B cell (primary cell): ENCODE results near the gene MTX2. TPM values are rescaled to one million over a fixed set of nuclear protein-coding genes. Genes with fewer than 3 reads are reported as not detected.

Experiments
- ATAC-seq: fragments of 200-7000 bp; cut with Tn5 transposase; one replicate; pipeline ENCODE4 v1.10.0; 2021; ENCODE audit warnings: low read depth, mild to moderate bottlenecking, moderate number of reproducible peaks, moderate library complexity
- CTCF ChIA-PET: fragments of 350-600 bp; sonication (Branson Sonifier 250); formaldehyde crosslinking; loops from one replicate; lab custom pipeline; 2021; ENCODE audit warnings: antibody characterized with exemption, inconsistent platforms; lab: Charles Lee
- POLR2A ChIA-PET: fragments of 350-600 bp; sonication (Branson Sonifier 250); formaldehyde crosslinking; loops from one replicate; lab custom pipeline; 2021; ENCODE audit warnings: antibody characterized with exemption; lab: Charles Lee
- DNase-seq: peaks from one replicate; pipeline ENCODE4 v3.0.0; 2013
- H2AFZ ChIP-seq: 2 replicates; pipeline ENCODE4 v1.6.1; 2012; ENCODE audit warnings: mild to moderate bottlenecking, low read depth, low read length; ENCODE audit not compliant: insufficient read depth, poor library complexity, severe bottlenecking
- H3K27ac ChIP-seq, 2 donors: 1 replicate in 1 of 2; 2 replicates in 1 of 2; pipeline ENCODE4 v1.5.1; 2012 to 2013; ENCODE audit warnings: low read length in 2 of 2, mild to moderate bottlenecking in 2 of 2, moderate library complexity in 1 of 2
- H3K27me3 ChIP-seq, 4 experiments: fragments of 200-600 bp in 1 of 4; sonication (generic) in 1 of 4; replicated peaks in 1 of 4; 1 replicate in 2 of 4; 2 replicates in 2 of 4; pipeline versions ENCODE4 v1.6.1 to v1.7.0; 2013 to 2016; ENCODE audit warnings: low read length in 3 of 4, mild to moderate bottlenecking in 2 of 4, mixed read lengths in 1 of 4, moderate library complexity in 1 of 4; ENCODE audit not compliant: insufficient read depth in 4 of 4, control insufficient read depth in 3 of 4; ENCODE audit errors: control extremely low read depth in 1 of 4
- H3K36me3 ChIP-seq, 2 experiments: replicated peaks in 1 of 2; 1 replicate in 1 of 2; 2 replicates in 1 of 2; pipeline versions ENCODE4 v1.6.1 to v1.7.1; 2013; ENCODE audit warnings: low read length in 1 of 2; ENCODE audit not compliant: insufficient read depth in 2 of 2, control insufficient read depth in 1 of 2; ENCODE audit errors: control extremely low read depth in 1 of 2, extremely low read depth in 1 of 2
- H3K4me1 ChIP-seq, 2 donors: fragments of 200-600 bp in 1 of 2; sonication (generic) in 1 of 2; 1 replicate in 1 of 2; 2 replicates in 1 of 2; pipeline versions ENCODE4 v1.5.1 to v1.6.1; 2013 to 2017; ENCODE audit warnings: low read length in 2 of 2; ENCODE audit not compliant: control insufficient read depth in 2 of 2, insufficient read depth in 2 of 2
- H3K4me2 ChIP-seq: replicated peaks from 2 replicates; pipeline ENCODE3; 2012; ENCODE audit warnings: mild to moderate bottlenecking, low read depth, low read length; ENCODE audit not compliant: poor library complexity, severe bottlenecking
- H3K4me3 ChIP-seq, 5 experiments: fragments of 200-600 bp in 1 of 5; sonication (generic) in 1 of 5; 1 replicate in 3 of 5; 2 replicates in 2 of 5; pipeline versions ENCODE4 v1.5.1 to v1.7.0; 2011 to 2016; ENCODE audit warnings: low read length in 4 of 5, mild to moderate bottlenecking in 4 of 5, low read depth in 2 of 5, control low read depth in 1 of 5, moderate library complexity in 1 of 5; ENCODE audit not compliant: insufficient read depth in 1 of 5; ENCODE audit errors: control extremely low read depth in 1 of 5, extremely low read depth in 1 of 5
- H3K79me2 ChIP-seq: fragments of 200-600 bp; sonication (generic); one replicate; pipeline ENCODE4 v1.6.0; 2016; ENCODE audit warnings: low read length; ENCODE audit not compliant: control insufficient read depth, insufficient read depth
- H3K9ac ChIP-seq: fragments of 200-600 bp; sonication (generic); 2 replicates; pipeline ENCODE4 v1.6.1; 2017; ENCODE audit warnings: mild to moderate bottlenecking, low read length, moderate library complexity
- H3K9me3 ChIP-seq, 3 donors: one replicate each; pipeline versions ENCODE4 v1.6.1 to v1.7.1; 2013; ENCODE audit warnings: low read length in 2 of 3; ENCODE audit not compliant: control insufficient read depth in 2 of 3, insufficient read depth in 1 of 3; ENCODE audit errors: control extremely low read depth in 1 of 3
- H4K20me1 ChIP-seq: 2 replicates; pipeline ENCODE4 v1.6.0; 2012; ENCODE audit warnings: mild to moderate bottlenecking, low read length; ENCODE audit not compliant: insufficient read depth, control insufficient read depth, poor library complexity, severe bottlenecking
- H3K27ac Mint-ChIP-seq: one replicate; pipeline ENCODE4 v1.8.0; 2021; ENCODE audit warnings: mixed read lengths
- H3K27me3 Mint-ChIP-seq: one replicate; pipeline ENCODE4 v1.8.0; 2021; ENCODE audit warnings: mixed read lengths
- H3K4me1 Mint-ChIP-seq: one replicate; pipeline ENCODE4 v1.8.0; 2021; ENCODE audit warnings: mixed read lengths
- H3K4me3 Mint-ChIP-seq: one replicate; pipeline ENCODE4 v1.8.0; 2021; ENCODE audit warnings: mixed read lengths
- H3K9me3 Mint-ChIP-seq: one replicate; pipeline ENCODE4 v1.8.0; 2022; ENCODE audit warnings: mixed read lengths; ENCODE audit not compliant: insufficient read depth
- EZH2 ChIP-seq: IDR thresholded peaks from 2 replicates; pipeline ENCODE4 v1.6.1; 2012; ENCODE audit warnings: borderline replicate concordance, low read depth, mild to moderate bottlenecking, moderate library complexity, low read length; ENCODE audit not compliant: insufficient read depth, poor library complexity, severe bottlenecking
- WGBS: methylation state at CpG from one replicate; pipeline ENCODE4 v1.1.5; 2013; ENCODE audit warnings: missing lambda C conversion rate; ENCODE audit not compliant: insufficient coverage; 5-methylcytosine and 5-hydroxymethylcytosine counted together
- intact Hi-C: fragments of 100-400 bp; cut with micrococcal nuclease; formaldehyde crosslinking; loops from one replicate; pipeline ENCODE4 v1.10.0; 2022
- polyA plus RNA-seq: library from polyadenylated mRNA; depleted of rRNA; stranded (reverse); fragments of >200 nt; gene quantifications from 2 replicates; pipeline ENCODE4 v1.2.3, GENCODE V29; 2012
- total RNA-seq, 2 donors: library from RNA; stranded (reverse); fragments of 120-200 nt in 1 of 2; gene quantifications; 1 replicate in 1 of 2; 2 replicates in 1 of 2; pipeline versions ENCODE4 v1.2.3 to v1.2.4, GENCODE V29; 2013 to 2022
- TF ChIP-seq, protein P1 (sequence below): fragments of 200-600 bp; IDR thresholded peaks from one replicate; pipeline ENCODE4 v1.8.0; 2022; ENCODE audit warnings: antibody characterized with exemption, mild to moderate bottlenecking

The MTX2 gene
- total and polyA plus RNA-seq, 2 donors (not counting 1 experiment from before 2014, with no cell fraction given): 11.2 to 11.5 TPM

DNA sequence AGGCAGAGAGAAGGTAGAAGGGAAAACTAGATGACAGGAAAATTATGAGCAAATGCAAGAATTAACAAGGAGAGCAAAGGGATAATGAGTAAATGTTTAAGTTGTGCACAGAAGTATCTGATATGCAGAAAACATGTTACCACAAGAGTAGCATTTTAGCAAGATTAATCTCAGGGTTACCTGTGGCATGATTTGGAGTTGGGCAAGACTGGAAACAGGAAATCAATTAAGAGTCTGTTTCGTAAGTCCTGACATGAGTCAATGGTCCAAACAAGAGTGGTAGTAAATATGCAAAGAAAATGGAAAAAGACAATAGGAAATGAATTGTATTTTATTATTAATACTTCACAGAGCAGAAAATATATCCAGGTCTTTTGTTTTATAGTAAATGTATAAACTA is 17.3 kb upstream of the MTX2 start:
- WGBS: no CpG with 5 or more reads among the region's 1 CpG
- no peak overlapping the region for H3K4me3 Mint-ChIP-seq
- no peak overlapping the region for H3K4me3 ChIP-seq
- TF ChIP-seq, protein P1, sequence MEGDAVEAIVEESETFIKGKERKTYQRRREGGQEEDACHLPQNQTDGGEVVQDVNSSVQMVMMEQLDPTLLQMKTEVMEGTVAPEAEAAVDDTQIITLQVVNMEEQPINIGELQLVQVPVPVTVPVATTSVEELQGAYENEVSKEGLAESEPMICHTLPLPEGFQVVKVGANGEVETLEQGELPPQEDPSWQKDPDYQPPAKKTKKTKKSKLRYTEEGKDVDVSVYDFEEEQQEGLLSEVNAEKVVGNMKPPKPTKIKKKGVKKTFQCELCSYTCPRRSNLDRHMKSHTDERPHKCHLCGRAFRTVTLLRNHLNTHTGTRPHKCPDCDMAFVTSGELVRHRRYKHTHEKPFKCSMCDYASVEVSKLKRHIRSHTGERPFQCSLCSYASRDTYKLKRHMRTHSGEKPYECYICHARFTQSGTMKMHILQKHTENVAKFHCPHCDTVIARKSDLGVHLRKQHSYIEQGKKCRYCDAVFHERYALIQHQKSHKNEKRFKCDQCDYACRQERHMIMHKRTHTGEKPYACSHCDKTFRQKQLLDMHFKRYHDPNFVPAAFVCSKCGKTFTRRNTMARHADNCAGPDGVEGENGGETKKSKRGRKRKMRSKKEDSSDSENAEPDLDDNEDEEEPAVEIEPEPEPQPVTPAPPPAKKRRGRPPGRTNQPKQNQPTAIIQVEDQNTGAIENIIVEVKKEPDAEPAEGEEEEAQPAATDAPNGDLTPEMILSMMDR: no peak
- no peak for TF ChIP-seq EZH2
- peaks cover 0 to 3% (median 0%) of the 10 kb centered on the region in 4 experiments for H3K27me3 ChIP-seq
- DNase-seq (no peak), ATAC-seq (no peak)
- H4K20me1 ChIP-seq: no peaks in the 10 kb centered on the region
- peaks cover 0 to 2% (median 1%) of the 10 kb centered on the region in 3 donors for H3K9me3 ChIP-seq
- no peak overlapping the region for H3K4me2 ChIP-seq
- H3K79me2 ChIP-seq: no peaks in the 10 kb centered on the region
- no peak overlapping the region for H3K9ac ChIP-seq
- no peak overlapping the region for H3K27ac ChIP-seq
- POLR2A ChIA-PET: no interaction called here
- H3K27me3 Mint-ChIP-seq: peaks cover 32% of the 10 kb centered on the region
- no peaks in the 10 kb centered on the region for H3K4me1 ChIP-seq
- no peaks in the 10 kb centered on the region for H3K4me1 Mint-ChIP-seq
- H3K27ac Mint-ChIP-seq: no peak overlapping the region
- H2AFZ ChIP-seq: no peak overlapping the region
- intact Hi-C loops: no loop called here
- peaks cover 2% of the 10 kb centered on the region for H3K9me3 Mint-ChIP-seq
- CTCF ChIA-PET: no interaction called here
- H3K36me3 ChIP-seq: no peaks in the 10 kb centered on the region

DNA sequence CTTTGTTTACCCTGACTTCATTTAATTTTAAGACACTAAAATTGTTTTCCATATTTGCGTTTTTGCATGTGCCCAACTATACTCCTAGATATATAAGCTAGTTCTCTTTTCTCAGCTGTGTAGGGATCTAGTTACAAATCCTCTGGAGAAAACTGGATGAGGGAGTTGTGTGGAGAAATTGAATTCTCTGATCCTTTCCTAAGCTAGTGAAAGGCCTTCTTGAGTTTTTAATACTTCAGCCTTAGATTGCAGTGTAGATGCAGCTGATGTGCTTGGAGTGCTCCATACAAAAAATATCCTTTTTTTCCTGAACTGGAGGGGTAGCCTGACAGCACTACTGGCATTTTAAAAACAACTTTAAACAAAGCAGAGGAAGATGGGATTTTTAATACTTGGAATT is 8.6 kb upstream of the MTX2 start:
- ATAC-seq (no peak), DNase-seq (no peak)
- Histone ChIP-seq H3K79me2 (no peaks in the 10 kb centered on the region), H3K36me3 (no peaks in the 10 kb centered on the region), H3K27me3 (no peaks in the 10 kb centered on the region), H3K27ac (no peak overlapping the region), H3K4me1 (no peaks in the 10 kb centered on the region), H2AFZ (no peak overlapping the region), H3K4me2 (no peak overlapping the region), H3K9me3 (no peaks in the 10 kb centered on the region), H4K20me1 (no peaks in the 10 kb centered on the region), H3K4me3 (no peak overlapping the region), H3K9ac (no peak overlapping the region)
- Mint-ChIP-seq H3K27ac (no peak overlapping the region), H3K4me3 (no peak overlapping the region), H3K4me1 (no peaks in the 10 kb centered on the region), H3K27me3 (peaks cover 11% of the 10 kb centered on the region), H3K9me3 (no peaks in the 10 kb centered on the region)
- WGBS: no CpG with 5 or more reads among the region's 1 CpG
- TF ChIP-seq, protein P1: no peak
- no peak for TF ChIP-seq EZH2
- POLR2A ChIA-PET: no interaction called here
- intact Hi-C loops: loop anchor here (10.0 kb wide), 1 partner anchor 234 kb away; no protein-coding TSS in a partner anchor
- CTCF ChIA-PET: no interaction called here
